Measurements from ENCODE around the gene TRIM38. TPM values are rescaled to one million over a fixed set of nuclear protein-coding genes. Genes with fewer than 3 reads are reported as not detected.
A peak's percentile ranks its signal among the peaks of the same experiment; 100 is the strongest.
"Not testable (repeated sequence)": the region's sequence is repeated elsewhere in the genome, so short reads cannot be mapped to it uniquely, and the experiment has no call there.

Gene TRIM38
- total RNA-seq, 4 donors from 2014 or later: 11.5 to 14.0 (median 12.4) TPM

DNA sequence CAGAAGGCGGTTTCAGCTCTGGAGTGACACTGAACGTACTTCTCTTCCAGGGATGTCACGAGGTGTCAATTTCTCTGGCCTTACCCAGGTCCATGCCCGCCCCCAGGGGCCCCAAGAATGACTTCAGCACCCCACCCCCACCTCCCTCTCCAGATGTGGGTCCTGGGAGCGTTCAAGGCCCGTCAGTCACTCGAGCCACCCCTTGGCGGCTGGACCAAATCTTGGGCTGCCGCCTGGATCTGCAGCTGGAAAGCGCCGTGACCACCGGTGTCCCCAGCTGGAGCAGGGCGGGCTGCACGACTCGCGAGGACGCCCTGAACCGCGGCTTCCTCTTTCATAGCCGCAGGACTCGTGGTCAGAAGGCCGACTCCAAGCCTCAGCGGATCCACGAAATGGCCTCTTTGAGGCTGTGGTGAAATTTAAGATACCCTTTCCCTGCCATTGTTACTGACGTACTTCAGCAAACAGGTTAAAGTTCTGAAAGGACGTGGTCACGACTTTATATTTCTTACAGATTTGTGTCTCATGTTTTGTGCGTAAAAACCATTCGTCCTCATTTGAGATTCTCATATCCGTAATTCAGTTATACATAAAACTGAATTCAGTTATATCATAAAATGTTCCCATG, 29.3 kb downstream of the TRIM38 start:
- peak overlapping the region; percentile 17 to 45 (median 23) for H3K4me3 ChIP-seq (replicated peaks in 1 of 3)
- TF ChIP-seq POLR2A (IDR thresholded peaks at IDR 0.05): no peak
- TF ChIP-seq, protein P1, sequence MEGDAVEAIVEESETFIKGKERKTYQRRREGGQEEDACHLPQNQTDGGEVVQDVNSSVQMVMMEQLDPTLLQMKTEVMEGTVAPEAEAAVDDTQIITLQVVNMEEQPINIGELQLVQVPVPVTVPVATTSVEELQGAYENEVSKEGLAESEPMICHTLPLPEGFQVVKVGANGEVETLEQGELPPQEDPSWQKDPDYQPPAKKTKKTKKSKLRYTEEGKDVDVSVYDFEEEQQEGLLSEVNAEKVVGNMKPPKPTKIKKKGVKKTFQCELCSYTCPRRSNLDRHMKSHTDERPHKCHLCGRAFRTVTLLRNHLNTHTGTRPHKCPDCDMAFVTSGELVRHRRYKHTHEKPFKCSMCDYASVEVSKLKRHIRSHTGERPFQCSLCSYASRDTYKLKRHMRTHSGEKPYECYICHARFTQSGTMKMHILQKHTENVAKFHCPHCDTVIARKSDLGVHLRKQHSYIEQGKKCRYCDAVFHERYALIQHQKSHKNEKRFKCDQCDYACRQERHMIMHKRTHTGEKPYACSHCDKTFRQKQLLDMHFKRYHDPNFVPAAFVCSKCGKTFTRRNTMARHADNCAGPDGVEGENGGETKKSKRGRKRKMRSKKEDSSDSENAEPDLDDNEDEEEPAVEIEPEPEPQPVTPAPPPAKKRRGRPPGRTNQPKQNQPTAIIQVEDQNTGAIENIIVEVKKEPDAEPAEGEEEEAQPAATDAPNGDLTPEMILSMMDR (IDR thresholded peaks at IDR 0.05): peak in 1 of 6 experiments; percentile 8
- no peaks in the 10 kb centered on the region for H3K27me3 ChIP-seq
- no peaks in the 10 kb centered on the region for H3K9me3 ChIP-seq
- WGBS, 2 donors: 4% methylated on average over 17 to 21 of the region's 30 CpGs
- peaks cover 6 to 10% of the 10 kb centered on the region in 2 donors for H3K4me1 ChIP-seq
- H3K27ac ChIP-seq: peak overlapping the region; percentile 80 to 95 (median 92)
- H3K36me3 ChIP-seq: peaks cover 0 to 4% of the 10 kb centered on the region in 2 donors
- intact Hi-C loops (cut with DNase I): no loop called here
- peak; percentile 73 to 79 for DNase-seq

DNA sequence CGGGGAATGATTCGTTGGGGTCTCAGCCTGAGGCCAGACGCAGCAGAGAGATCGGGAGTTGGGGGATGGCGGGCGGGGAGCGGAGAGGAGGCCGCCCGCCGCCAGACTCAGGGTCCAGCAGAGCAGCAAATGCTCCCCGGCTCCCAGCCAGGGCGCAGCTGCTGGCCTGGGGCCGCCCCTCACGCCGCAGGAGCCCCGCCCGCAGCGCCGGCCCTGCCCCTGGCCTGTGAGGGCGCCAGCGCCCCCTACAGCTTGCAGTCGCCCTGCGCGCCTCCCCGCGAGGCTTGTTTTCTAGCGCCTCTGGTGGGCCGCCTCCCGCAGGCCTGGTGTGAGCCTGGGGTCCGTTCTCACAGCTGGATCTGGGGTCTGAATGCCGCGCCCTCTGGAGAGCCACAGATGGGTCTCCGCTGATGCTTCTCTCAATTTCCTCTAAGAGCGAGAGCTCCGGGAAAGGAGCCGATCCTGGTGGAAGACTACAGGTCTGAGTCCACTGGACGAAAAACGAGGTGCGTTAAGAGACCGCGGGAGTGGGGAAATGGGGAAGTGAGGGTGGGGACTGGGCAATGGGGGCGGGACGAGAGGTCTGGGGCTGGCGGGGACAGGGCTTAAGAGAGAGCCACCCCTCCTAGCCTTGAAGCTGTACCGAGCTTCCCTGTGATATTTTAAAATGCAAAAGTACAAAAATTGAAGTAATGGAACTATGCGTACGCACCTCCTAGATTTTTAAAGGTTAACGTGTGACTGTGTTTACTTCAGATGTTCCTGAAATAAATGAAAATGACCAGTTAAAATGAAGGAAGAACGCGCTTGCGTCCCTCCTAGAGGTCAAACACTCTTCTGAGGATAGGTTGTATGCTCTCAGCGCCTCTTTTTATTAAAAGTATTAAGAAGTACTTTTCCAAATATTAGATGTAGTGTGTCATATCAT, 30.1 kb downstream of the TRIM38 start:
- peak overlapping the region; percentile 24 to 45 (median 32) for H3K4me3 ChIP-seq (replicated peaks in 1 of 3)
- no peaks in the 10 kb centered on the region for H3K27me3 ChIP-seq
- H3K36me3 ChIP-seq: peaks cover 0 to 4% of the 10 kb centered on the region in 2 donors
- peak; percentile 58 to 95 for TF ChIP-seq POLR2A (IDR thresholded peaks at IDR 0.05)
- TF ChIP-seq, protein P1 (IDR thresholded peaks at IDR 0.05): peak; percentile 87 to 100 (median 98)
- no peaks in the 10 kb centered on the region for H3K9me3 ChIP-seq
- peak overlapping the region; percentile 80 to 95 (median 92) for H3K27ac ChIP-seq
- 2 to 3% methylated on average over 32 to 35 of the region's 52 CpGs for WGBS, 2 donors
- H3K4me1 ChIP-seq: peaks cover 6 to 10% of the 10 kb centered on the region in 2 donors
- DNase-seq: peak; percentile 96 to 98
- intact Hi-C loops (cut with DNase I): no loop called here

DNA sequence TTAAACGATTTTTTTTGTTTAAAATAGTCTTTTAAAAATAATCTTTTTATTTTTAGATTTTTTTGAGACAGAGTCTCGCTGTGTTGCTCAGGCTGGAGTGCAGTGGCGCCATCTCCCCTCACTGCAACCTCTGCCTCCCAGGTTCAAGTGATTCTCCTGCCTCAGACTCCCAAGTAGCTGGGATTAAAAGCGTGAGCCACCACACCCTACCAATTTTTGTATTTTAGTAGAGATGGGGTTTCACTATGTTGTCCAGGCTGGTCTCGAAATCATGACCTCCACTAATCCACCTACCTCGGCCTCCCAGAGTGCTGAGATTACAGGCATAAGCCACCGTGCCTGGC, 30.7 kb downstream of the TRIM38 start:
- Histone ChIP-seq H3K27ac (peak overlapping the region; percentile 80 to 95 (median 92)), H3K4me3 (replicated peaks in 1 of 3) (peak overlapping the region in 2 of 3 donors; percentile 24 to 45), H3K4me1 (peaks cover 6 to 10% of the 10 kb centered on the region in 2 donors)
- DNase-seq; H3K27me3 ChIP-seq; H3K9me3 ChIP-seq; H3K36me3 ChIP-seq; intact Hi-C loops (cut with DNase I): not testable (repeated sequence)
- 66 to 74% methylated on average over 7 of the region's 7 CpGs for WGBS, 2 donors

DNA sequence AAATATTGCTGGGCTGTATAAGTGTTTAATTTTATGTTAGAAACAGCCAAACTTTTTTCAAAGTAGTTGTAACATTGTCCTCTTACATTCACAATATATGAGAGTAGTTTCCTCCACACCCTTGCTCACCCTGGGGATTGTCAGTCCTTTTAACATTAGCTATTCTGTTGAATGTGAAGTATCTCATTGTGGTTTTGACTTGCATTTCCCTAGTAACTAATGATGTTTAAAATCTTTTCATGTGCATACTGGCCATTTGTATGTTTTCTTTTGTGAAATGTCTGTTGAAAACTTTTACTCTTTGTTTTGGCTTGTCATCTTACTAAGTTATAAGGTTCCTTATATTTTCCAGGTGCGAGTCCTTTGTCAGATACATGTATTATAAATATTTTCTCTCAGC, 32.9 kb downstream of the TRIM38 start:
- no peaks in the 10 kb centered on the region for H3K9me3 ChIP-seq
- H3K27me3 ChIP-seq: no peaks in the 10 kb centered on the region
- H3K4me1 ChIP-seq: peaks cover 6 to 10% of the 10 kb centered on the region in 2 donors
- H3K27ac ChIP-seq: no peak overlapping the region
- no peak overlapping the region for H3K4me3 ChIP-seq (replicated peaks in 1 of 3)
- DNase-seq: no peak
- WGBS, 2 donors: 94 to 96% methylated on average over 1 of the region's 1 CpG
- TF ChIP-seq, protein P1 (IDR thresholded peaks at IDR 0.05): no peak
- no peak for TF ChIP-seq POLR2A (IDR thresholded peaks at IDR 0.05)
- intact Hi-C loops (cut with DNase I): no loop called here
- peaks cover 0 to 2% of the 10 kb centered on the region in 2 donors for H3K36me3 ChIP-seq

DNA sequence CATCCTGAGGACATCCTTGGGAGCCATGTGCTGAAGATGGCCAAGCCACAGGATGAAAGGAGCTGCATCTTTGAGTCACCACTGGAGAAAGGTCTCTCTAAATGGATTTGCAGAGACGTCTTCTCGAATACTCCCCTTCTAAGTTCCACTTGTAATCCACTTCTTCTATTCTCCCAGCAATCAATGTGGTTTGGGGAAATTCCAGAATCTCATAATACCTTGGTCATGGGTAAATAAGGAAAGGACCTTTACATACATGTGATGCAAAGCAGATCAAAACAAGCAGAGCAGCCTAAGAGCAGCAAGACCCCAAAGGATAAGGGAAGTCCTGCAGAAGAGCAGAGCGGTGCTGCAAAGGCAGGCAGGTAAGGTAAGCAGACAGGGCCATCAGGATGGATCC, 35.3 kb downstream of the TRIM38 start:
- intact Hi-C loops (cut with DNase I): no loop called here
- TF ChIP-seq, protein P1 (IDR thresholded peaks at IDR 0.05): no peak
- TF ChIP-seq POLR2A (IDR thresholded peaks at IDR 0.05): no peak

More for the DNA sequence above, 35.3 kb downstream of the TRIM38 start:
- no peaks in the 10 kb centered on the region for H3K9me3 ChIP-seq
- no peak overlapping the region for H3K27ac ChIP-seq
- H3K27me3 ChIP-seq: no peaks in the 10 kb centered on the region
- peaks cover 2 to 8% of the 10 kb centered on the region in 2 donors for H3K36me3 ChIP-seq
- no peak for DNase-seq
- WGBS, 2 donors: 89 to 97% methylated on average over 3 of the region's 3 CpGs
- peaks cover 6 to 10% of the 10 kb centered on the region in 2 donors for H3K4me1 ChIP-seq
- H3K4me3 ChIP-seq (replicated peaks in 1 of 3): no peak overlapping the region
